ENCODE data around the gene GRM3.

- TF ChIP-seq CTCF (conservative IDR thresholded peaks at IDR 0.05 in 1 of 2, IDR thresholded peaks at IDR 0.05 in 1 of 2; ENCODE audit: low read depth in 1 of 2, low read length in 2 of 2) (no peak), EZH2 (IDR thresholded peaks at IDR 0.05; ENCODE audit: low read length, missing control alignments) (no peak)
Observed at GRCh38 chr7:86825264-86825663, 181.6 kb downstream of the GRM3 start.
